ENCODE measurements around the gene PLEKHA6. TPM values are rescaled to one million over a fixed set of nuclear protein-coding genes. Genes with fewer than 3 reads are reported as not detected.

PLEKHA6 gene
- total and polyA plus RNA-seq, 2 of the 8 experiments (the other 6 are each of a cell fraction or from before 2014, with no cell fraction given) = 4.8 to 20.2 TPM

DNA sequence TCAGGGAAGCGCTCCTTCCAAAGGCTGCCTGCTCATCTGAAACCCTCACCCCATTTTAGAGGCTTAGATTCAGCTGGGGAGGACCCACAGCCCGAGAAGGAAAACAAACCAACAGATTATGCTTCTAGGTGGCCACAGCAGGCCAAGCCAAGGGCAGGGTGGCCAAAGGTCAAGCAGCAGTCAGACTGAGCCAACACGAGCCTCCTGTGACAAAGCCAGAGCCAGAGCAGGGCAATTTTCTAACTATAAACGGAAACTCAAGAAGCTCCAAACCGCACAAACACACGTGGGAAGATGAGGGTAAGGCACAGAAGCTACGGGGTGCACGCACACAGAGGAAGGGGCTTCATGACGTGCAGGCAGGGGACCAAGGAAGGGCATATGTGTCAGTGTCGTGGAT lies 64.1 kb downstream of the PLEKHA6 start (continued):
- TF ChIP-seq BACH1 (IDR thresholded peaks at IDR 0.05; ENCODE audit: low read length) (no peak), FOSL1 (IDR thresholded peaks at IDR 0.05; ENCODE audit: insufficient read depth, low read depth, low read length) (no peak)
- TF ChIP-seq, protein P1, sequence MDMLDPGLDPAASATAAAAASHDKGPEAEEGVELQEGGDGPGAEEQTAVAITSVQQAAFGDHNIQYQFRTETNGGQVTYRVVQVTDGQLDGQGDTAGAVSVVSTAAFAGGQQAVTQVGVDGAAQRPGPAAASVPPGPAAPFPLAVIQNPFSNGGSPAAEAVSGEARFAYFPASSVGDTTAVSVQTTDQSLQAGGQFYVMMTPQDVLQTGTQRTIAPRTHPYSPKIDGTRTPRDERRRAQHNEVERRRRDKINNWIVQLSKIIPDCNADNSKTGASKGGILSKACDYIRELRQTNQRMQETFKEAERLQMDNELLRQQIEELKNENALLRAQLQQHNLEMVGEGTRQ (IDR thresholded peaks at IDR 0.05; ENCODE audit: low read length) = no peak
- TF ChIP-seq, protein P2, sequence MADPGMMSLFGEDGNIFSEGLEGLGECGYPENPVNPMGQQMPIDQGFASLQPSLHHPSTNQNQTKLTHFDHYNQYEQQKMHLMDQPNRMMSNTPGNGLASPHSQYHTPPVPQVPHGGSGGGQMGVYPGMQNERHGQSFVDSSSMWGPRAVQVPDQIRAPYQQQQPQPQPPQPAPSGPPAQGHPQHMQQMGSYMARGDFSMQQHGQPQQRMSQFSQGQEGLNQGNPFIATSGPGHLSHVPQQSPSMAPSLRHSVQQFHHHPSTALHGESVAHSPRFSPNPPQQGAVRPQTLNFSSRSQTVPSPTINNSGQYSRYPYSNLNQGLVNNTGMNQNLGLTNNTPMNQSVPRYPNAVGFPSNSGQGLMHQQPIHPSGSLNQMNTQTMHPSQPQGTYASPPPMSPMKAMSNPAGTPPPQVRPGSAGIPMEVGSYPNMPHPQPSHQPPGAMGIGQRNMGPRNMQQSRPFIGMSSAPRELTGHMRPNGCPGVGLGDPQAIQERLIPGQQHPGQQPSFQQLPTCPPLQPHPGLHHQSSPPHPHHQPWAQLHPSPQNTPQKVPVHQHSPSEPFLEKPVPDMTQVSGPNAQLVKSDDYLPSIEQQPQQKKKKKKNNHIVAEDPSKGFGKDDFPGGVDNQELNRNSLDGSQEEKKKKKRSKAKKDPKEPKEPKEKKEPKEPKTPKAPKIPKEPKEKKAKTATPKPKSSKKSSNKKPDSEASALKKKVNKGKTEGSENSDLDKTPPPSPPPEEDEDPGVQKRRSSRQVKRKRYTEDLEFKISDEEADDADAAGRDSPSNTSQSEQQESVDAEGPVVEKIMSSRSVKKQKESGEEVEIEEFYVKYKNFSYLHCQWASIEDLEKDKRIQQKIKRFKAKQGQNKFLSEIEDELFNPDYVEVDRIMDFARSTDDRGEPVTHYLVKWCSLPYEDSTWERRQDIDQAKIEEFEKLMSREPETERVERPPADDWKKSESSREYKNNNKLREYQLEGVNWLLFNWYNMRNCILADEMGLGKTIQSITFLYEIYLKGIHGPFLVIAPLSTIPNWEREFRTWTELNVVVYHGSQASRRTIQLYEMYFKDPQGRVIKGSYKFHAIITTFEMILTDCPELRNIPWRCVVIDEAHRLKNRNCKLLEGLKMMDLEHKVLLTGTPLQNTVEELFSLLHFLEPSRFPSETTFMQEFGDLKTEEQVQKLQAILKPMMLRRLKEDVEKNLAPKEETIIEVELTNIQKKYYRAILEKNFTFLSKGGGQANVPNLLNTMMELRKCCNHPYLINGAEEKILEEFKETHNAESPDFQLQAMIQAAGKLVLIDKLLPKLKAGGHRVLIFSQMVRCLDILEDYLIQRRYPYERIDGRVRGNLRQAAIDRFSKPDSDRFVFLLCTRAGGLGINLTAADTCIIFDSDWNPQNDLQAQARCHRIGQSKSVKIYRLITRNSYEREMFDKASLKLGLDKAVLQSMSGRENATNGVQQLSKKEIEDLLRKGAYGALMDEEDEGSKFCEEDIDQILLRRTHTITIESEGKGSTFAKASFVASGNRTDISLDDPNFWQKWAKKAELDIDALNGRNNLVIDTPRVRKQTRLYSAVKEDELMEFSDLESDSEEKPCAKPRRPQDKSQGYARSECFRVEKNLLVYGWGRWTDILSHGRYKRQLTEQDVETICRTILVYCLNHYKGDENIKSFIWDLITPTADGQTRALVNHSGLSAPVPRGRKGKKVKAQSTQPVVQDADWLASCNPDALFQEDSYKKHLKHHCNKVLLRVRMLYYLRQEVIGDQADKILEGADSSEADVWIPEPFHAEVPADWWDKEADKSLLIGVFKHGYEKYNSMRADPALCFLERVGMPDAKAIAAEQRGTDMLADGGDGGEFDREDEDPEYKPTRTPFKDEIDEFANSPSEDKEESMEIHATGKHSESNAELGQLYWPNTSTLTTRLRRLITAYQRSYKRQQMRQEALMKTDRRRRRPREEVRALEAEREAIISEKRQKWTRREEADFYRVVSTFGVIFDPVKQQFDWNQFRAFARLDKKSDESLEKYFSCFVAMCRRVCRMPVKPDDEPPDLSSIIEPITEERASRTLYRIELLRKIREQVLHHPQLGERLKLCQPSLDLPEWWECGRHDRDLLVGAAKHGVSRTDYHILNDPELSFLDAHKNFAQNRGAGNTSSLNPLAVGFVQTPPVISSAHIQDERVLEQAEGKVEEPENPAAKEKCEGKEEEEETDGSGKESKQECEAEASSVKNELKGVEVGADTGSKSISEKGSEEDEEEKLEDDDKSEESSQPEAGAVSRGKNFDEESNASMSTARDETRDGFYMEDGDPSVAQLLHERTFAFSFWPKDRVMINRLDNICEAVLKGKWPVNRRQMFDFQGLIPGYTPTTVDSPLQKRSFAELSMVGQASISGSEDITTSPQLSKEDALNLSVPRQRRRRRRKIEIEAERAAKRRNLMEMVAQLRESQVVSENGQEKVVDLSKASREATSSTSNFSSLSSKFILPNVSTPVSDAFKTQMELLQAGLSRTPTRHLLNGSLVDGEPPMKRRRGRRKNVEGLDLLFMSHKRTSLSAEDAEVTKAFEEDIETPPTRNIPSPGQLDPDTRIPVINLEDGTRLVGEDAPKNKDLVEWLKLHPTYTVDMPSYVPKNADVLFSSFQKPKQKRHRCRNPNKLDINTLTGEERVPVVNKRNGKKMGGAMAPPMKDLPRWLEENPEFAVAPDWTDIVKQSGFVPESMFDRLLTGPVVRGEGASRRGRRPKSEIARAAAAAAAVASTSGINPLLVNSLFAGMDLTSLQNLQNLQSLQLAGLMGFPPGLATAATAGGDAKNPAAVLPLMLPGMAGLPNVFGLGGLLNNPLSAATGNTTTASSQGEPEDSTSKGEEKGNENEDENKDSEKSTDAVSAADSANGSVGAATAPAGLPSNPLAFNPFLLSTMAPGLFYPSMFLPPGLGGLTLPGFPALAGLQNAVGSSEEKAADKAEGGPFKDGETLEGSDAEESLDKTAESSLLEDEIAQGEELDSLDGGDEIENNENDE (IDR thresholded peaks at IDR 0.05; ENCODE audit: insufficient replicate concordance, low read length) = no peak
